Suprapubic skin (tissue), 4 donors: ENCODE measurements around the gene BIN1.

Experiments used
- CTCF ChIP-seq, 2 donors: fragments of 200-600 bp in 1 of 2; fragments of 450-650 bp in 1 of 2; sonication (generic) in 1 of 2; IDR thresholded peaks; one replicate each; pipeline ENCODE4 v1.5.1; 2016 to 2019; ENCODE audit warnings: antibody characterized with exemption in 2 of 2, mild to moderate bottlenecking in 1 of 2, moderate library complexity in 1 of 2
- EP300 ChIP-seq: sonication (generic); formaldehyde crosslinking; IDR thresholded peaks from one replicate; pipeline ENCODE4 v1.6.1; 2017; ENCODE audit warnings: antibody characterized with exemption
- POLR2A ChIP-seq, 2 donors: fragments of 450-650 bp; IDR thresholded peaks; one replicate each; pipeline ENCODE4 v1.6.1; 2017; ENCODE audit warnings: antibody characterized with exemption in 2 of 2, mild to moderate bottlenecking in 2 of 2, moderate library complexity in 2 of 2
- POLR2AphosphoS5 ChIP-seq, 3 donors: sonication (generic); formaldehyde crosslinking; IDR thresholded peaks; one replicate each; pipeline ENCODE4 v1.6.1; 2017; ENCODE audit warnings: antibody characterized with exemption in 3 of 3

DNA sequence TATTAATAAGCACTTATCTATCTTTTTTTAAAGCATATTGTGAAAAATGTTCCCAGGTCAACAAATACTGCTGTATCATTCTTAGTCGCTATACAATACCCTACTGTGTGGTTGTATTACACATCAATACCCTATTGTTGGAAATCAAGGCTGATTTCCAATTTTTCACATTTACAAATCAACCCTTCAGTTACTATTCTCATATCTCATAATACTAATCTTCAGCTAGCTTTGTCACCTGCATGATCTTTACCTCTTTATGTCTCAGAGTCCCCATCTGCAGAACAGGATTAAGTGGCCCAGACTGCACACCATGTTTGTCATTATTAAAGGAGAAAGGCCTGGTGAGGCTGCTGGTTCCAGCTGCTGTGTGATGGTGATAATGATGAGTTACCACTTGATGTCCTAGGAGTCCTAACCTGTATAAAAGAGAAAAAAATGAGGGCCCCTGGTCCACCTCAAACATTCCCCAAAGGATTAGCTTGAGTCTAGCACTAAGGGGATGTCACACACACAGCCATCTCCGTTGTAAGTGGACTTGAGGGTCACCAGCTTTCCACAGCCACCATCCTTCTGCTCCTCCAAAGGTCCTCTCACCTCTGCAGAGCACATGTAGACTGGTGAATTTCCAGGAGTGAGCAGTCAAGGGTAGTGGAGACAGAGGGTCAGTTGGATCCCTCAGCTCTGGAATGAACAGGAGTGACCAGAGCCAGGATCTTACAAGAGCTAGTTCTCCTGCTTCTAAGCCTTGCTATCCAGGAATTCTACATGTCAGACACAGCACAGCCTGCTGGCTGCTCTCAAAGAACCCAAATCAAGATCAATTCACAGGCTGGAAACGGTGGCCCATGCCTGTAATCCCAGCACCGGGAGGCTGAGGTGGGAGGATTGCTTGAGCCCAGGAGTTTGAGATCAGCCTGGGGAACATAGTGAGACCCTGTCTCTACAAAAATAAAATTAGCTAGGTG lies 36.0 kb upstream of the BIN1 start:
- TF ChIP-seq CTCF (IDR thresholded peaks at IDR 0.05) (no peak), EP300 (no peak), POLR2A (IDR thresholded peaks at IDR 0.05) (no peak), POLR2AphosphoS5 (IDR thresholded peaks at IDR 0.05) (no peak)
